GM10847 (cell line): ENCODE measurements around the gene APC2.

Experiments used
- POLR2A ChIP-seq: IDR thresholded peaks from 2 replicates; pipeline ENCODE4 v1.6.1; 2011; ENCODE audit not compliant: insufficient read length; ENCODE audit errors: extremely low read depth

The APC2 gene

DNA sequence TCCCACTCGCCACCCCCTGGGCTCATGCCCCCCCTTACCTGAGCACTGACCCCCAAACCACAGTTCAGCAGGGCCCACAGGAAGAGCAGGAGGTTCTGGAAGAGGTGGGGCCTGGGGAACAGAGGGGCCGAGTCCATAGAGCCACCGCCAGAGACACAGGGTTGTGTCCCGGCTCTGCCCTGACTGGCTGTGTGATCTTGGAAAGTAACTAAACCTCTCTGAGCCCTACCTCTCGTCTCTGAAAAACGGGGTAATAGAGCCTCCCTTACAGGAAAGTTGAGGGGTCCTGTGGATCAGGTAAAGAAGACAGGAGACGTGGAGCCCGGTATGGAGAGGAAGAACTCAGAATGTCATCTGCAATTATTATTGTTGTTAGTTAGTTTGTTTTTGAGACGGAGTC is 60.9 kb downstream of the APC2 start:
- TF ChIP-seq POLR2A = no peak

DNA sequence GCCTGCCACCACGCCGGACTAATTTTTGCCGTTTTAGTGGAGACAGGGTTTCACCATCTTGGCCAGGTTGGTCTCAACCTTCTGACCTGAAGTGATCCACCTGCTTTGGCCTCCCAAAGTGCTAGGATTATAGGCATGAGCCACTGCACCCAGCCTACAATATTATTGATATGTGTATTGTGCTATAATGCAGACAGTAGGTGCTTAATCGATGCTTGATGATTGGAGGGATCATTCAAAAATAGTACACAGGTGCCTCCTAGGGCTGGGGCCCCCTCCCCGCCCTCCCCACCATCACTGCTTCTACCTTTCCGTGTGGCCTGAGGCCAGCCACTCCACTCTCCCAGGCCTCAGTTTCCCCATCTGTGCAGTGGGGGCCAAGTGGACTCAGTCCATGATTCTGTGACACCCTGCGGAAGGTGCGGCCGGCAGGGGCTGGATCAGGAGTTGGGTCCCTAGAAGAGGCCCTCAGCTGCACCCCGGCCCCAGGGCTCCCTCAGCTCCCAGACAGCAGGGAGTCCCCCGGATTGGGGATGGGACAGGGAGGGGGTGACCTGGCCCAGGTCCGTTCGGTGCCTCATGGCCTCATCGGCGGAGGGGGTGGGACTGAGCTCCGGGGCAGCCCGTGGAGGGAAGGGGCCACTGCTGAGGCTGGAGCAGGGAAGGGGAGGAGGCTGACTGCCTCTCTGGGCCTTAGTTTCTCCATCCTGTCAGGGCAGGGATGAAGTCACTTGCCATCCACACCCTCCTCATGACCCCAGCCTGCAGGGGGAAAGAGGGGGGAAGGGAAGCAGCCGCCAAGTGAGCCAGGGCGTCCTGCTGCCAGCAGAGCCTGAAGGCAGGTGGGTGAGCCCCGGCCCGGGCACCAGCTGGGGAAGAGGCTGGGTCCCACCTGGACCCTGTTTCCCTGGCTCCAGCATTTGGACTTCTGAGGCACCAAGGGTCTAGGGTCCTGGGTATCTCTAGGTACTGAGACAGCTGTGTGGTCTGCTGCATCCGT is 61.7 kb downstream of the APC2 start:
- TF ChIP-seq POLR2A = no peak

GRCh38 chr19:1512671-1513498 is 63.0 kb downstream of the APC2 start, which contains the start of gene ADAMTSL5:
TSS of gene ADAMTSL5 (minus strand) at chr19:1513019. CDS start at chr19:1510943, 2,076 bp downstream.
- TF ChIP-seq POLR2A = no peak

- TF ChIP-seq POLR2A = no peak
Measured at GRCh38 chr19:1513499-1514294, 63.8 kb downstream of the APC2 start.

DNA sequence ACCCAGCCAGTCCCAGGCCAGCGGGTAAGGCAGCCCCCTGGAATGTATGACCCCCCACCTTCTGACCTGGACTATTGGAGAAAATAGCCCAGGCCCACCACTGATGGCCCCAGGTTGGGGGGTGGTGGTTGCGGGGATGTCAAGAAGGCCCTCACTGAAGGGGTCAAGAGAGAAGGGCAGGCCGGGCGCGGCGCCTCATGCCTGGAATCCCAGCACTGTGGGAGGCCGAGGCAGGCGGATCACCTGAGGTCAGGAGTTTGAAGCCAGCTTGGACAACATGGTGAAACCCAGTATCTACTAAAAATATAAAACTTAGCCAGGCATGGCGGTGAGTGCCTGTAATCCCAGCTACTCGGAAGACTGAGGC is 64.4 kb downstream of the APC2 start:
- TF ChIP-seq POLR2A = no peak

DNA sequence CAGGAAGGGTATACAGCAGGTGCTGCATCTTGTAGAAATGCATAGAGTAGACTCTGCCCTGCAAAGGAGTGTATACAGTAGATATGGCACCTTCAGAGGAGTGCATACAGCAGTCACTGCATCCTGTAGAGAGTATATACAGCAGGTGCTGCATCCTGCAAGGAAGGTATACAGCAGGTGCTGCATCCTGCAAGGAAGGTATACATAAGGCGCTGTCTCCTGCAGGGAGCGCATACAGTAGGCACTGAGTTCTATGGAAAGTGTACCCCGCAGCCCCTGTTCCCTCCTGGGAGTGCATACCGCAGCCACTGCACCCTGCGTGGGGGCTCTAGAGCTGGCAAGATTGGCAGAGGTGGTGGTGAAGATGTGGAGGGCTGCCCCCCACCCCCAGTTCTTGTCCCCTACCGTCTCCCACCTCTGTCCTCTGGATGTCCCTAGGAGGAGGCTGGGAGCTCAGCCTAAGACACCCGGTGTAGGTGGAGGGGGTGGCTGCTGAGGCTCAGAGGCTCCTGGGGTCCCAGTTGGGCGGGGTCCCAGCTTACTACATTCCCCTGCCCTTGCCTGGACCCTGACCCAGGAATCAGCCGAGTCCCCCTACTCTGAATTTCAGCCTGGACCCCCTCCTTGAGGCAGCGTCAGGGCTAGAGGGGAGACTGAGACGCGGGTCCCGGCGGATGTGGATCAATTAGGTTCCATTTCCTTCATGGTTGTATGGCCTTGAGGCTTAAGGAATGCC is 65.2 kb downstream of the APC2 start:
- TF ChIP-seq POLR2A = no peak

DNA sequence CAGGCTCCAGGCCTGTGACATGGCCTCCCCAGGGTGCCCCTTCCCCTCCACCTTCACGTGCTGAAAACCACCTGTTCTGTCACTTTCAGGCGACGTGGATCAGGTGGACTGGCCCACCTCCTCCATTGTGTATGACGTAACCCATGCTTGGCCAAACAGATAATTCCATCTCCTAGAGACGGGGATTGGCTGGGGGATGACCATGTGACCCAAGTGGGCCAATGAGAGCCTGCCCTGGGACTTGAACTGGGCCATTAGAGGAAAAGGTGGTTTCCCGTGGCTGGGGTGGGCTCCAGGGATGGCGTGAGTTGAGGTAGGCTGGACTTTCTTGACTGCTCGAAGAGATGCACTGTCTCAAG is 66.5 kb downstream of the APC2 start:
- no peak for TF ChIP-seq POLR2A

DNA sequence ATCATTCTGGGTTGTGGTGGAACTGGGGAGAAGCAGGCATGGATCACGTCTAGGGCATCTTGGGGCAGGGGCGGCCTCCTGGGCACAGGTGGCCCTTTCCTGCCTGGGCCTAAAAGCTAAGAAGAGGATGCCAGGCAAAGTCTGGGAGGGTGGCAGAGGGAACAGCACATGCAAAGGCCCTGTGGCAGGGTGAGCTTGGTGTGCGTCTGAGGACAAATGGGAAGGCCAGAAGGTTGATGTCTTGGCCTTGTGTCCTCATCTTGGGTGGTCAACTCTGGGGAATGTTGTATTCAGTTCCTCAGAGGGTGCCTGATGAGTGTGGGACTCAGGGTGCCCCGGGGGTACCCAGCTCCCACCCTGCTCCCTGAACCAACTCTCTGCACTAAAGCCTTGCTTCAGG is 68.5 kb downstream of the APC2 start:
- no peak for TF ChIP-seq POLR2A

DNA sequence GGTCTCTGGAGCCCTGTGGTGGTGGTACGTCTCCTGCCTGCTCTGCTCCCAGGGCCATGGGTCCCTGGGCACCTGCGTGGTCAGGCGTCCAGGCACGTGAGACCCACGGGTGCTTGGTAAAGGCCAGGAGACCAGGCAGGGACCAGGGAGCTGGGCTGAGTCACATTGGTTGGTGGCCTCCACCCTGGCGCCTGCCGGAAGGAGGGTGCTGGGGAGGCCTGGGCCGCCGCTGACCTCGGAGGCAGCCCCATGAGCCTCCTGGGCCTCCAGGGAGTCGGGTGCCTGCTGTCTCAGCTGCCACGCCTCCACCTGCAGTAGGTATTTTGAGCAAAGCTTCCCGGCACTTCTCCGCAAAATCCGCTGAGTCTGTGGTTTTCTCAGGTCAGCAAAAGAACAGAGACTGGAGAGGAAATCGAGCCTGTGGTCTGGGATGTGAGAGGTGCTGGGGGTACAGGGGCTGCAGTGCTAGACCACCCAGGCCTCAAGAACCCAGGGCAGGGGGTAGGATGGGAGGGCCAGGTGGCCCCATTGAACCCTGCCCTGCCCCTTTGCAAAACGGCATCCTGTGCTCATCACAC is 70.4 kb downstream of the APC2 start:
- TF ChIP-seq POLR2A = no peak

DNA sequence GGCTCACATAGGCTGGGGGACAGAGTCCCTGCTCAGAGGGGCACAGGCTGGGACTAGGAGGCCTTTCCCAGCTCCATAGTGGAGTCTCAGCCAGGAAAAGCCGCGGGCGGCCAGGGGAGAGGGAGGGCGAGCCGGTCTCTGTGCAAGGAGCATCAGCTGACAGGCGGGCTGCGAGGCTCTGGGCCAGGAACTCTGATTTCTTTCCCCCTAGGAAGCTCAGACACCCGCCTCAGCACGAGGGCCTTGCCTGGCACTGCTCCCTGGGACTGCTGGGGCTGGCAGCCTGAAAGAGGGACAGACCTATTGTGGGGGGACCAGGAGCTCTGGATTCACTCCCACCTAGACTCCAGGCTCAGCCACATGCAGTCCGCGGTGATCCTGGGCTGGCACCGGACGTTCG is 71.7 kb downstream of the APC2 start:
- TF ChIP-seq POLR2A = no peak

DNA sequence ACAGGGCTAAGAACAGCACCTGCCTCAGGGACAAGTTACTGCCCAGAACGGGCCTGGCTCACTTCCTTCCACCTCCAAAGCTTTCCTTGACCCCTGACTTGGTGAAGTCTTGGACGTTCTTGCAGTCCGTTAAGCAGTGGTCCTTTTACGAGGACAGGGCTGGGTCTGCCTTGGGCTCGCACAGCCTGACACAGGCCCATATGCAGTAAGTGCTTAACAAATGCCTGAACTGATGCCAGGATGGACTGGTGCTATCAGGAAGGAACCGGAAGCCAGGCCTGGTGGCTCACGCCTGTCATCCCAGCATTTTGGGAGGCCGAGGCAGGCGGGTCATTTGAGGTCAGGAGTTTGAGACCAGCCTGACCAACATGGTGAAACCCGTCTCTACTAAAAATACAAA is 72.1 kb downstream of the APC2 start:
- TF ChIP-seq POLR2A = no peak

- no peak for TF ChIP-seq POLR2A
Measured at GRCh38 chr19:1522838-1523237, 72.9 kb downstream of the APC2 start.
